GM19455 (cell line): ENCODE data around the gene PAGE3.

ENCODE experiments used
- ATAC-seq: cut with Tn5 transposase; IDR thresholded peaks from one replicate; pipeline ENCODE4 v1.9.1; 2021; ENCODE audit not compliant: unreplicated experiment

Gene PAGE3

GRCh38 chrX:55264816-55265215 is at the start of gene PAGE3:
Gene PAGE3, minus strand, starts transcription at chrX:55264916. Its CDS starts 1,013 bp downstream, at chrX:55263903.
- ATAC-seq = no peak

DNA sequence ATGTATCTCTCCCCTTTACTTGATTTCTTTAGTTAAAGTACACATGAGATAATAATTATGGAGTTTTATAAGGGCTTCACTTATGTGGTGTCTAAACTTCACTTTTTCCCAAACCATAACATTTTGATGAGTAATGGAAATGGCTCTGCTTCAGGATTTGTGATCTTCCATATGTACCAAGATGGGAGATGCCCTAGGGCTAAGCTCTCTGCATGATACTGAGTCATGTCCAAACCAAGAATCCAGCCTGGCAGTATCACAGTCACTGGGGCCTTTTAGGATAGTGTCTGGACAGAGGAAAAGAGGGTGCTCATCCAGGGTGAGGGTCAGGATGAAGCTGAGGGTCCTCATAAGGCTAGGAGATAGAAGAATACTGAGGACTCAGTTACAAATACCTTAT is 47.9 kb upstream of the PAGE3 start:
- no peak for ATAC-seq

DNA sequence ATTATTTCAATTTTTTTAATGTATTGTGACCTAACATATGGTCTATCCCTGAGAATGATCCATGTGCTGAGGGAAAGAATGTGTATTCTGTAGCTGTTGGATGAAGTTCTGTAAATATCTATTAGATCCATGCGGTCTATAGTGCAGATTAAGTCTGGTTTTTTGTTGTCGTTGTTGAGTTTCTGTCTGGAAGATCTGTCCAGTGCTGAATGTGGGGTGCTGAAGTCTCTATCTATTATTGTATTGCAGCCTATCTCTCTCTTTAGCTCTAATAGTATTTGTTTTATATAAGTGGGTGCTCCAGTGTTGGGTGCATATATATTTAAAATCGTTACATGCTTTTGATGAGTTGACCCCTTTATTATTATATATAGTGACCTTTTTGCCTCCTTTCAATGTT is 26.2 kb upstream of the PAGE3 start:
- no peak for ATAC-seq

DNA sequence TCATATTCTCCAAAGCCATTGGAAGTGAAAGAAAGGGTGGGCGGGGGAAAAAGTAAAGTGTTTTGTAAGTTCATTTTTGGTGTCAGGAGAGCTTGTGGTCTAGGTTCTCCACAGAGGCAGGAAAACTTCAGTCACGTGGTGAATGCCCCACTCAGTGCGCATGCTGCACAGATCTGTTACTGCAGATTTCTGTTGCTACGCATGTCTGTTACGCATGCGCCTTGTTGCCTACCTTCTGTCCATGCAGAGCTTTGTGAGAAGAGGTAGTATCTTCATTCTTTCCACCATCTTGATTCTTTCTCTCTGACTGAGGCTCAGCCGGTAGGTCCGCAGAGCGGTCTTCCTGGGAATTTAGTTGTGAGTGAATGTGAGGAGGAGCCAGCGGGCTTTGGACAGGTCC is 15.1 kb upstream of the PAGE3 start:
- no peak for ATAC-seq

GRCh38 chrX:55260806-55261205 is 3.9 kb downstream of the PAGE3 start:
- ATAC-seq = no peak

DNA sequence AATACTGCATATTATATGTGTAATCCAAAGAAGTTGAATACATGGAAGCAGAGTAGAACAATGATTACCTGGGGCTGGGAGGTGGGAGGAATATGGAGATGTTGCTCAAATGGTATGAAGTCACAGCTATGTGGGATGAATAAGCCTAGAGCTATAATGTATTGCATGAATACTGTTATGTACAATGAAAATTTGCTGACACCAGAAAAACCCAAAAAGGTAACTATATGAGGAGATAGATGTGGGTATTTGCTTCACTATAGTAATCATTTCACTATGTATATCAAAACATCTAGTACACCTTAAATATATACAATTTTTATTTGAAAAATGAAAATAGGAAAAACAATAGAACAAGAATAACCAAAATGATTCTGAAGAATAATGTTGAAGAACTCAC is 11.2 kb downstream of the PAGE3 start:
- ATAC-seq = no peak

DNA sequence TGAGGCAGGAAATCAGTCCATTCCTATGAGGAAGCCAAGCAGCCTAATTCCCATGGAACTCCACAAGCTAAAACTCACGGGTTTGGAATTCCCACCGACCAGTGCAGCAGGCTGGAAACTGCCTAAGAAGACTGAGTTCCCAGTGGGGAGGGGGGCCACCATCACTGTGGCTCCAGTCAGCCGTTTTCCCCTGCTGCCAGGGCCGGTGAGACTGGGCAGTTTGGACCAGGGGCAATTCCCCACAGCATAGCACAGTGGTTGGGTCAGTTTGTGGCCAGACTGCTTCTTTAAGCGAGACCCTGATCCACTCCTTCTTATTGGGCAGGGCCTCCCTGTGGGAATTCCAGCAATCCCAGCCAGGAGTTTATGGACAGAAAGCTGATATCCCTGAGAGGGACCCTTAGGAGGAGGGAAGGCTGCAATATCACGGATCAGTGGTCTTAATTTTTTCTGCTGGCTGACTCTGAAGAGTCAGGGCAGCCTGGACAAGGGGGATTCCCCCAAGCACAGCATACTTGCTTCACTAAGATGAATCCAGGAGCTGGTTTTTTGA is 23.9 kb downstream of the PAGE3 start:
- no peak for ATAC-seq

DNA sequence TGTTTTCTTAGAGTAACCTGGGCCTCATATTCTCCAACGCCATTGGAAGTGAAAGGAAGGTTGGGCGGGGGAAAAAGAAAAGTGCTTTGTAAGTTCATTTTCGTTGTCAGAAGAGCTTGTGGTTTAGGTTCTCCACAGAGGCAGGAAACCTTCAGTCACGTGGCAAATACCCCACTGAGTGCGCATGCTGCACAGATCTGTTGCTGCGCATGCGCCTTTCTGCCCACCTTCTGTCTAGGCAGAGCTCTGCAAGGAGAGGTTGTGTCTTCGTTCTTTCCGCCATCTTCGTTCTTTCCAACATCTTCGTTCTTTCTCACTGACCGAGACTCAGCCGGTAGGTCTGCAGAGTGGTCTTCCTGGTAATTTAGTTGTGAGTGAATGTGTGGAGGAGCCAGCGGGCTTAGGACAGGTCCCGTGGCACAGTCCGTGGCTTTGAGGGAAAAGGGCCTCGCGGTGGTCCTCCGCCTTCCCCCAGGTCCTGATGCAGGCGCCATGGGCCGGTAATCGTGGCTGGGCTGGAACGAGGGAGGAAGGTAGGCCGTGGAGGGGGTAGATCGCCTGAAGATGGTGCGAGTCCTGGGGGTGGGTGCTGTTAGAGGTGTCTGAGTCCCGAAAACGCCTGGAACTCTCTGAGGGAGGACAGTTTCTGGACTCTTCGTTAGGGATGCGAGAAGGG is 44.5 kb downstream of the PAGE3 start, which contains the start of gene PAGE5:
Gene PAGE5 (plus strand): TSS at position 228 of the 676 bp plus-strand sequence. CDS start 1,037 bp downstream, outside the sequence.
- no peak for ATAC-seq

DNA sequence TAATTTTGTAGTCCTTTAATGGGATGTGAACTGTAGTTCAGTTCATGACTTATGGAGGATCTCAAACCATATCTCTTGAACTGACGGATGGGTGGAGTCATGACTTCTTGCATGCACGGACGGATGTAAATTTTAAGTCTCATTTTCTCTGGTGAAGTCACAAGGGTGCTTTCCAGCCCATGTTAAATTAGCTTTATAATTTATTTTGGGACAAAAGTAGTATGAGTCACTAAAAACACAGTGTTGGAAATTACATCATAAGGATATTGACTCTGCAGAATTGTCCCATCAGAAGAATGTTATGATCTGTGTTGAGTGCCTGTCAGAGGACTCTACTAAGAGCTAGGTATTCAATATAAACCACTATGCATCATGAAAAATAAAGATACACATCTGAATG is 51.3 kb downstream of the PAGE3 start:
- no peak for ATAC-seq

DNA sequence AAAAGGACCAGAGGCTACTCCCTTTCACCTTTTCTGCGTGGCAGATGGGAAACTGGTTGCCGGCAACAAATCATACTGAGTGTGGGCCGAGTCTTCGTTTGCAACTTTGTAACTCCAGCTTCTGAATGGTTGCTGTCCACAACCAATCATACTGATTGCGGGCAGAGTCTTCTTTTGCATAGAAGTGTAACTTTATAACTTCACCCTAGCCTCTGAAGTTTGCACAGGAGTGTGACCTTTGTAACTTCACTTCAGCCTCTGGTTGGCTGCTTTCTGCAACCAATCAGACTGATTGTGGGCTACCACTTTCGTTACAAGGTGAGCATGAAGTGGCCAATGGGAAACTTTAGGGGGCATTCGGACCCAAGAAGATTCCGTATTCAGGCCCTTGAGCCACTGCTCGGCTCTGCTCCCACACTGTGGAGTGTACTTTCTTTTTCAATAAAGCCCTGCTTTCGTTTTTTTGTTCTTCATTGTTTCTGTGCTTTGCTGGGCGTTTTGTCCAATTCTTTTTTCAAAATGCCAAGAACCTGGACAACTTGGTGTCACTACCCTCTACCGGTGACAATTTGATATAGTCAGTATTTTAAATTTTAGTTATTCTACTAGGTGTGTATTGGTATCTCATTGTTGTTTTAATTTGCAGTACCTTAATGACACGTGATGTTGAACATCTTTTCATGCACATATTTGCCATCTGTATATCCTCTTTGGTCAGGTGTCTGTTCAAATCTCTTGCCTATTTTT is 53.6 kb downstream of the PAGE3 start:
- no peak for ATAC-seq
